Endometrial microvascular endothelial cells (primary cell): ENCODE results near the gene PPP1R3D. TPM values are rescaled to one million over a fixed set of nuclear protein-coding genes. Genes with fewer than 3 reads are reported as not detected.
"Not testable (repeated sequence)": the region's sequence is repeated elsewhere in the genome, so short reads cannot be mapped to it uniquely, and the experiment has no call there.

Experiments used
- in situ Hi-C: cut with HindIII; loops from 2 replicates; pipeline ENCODE4 v1.10.0; 2017; ENCODE audit warnings: low sequenced_read_pairs, low pct_unique_long_range_greater_than_20kb; ENCODE audit errors: inconsistent ontology term
- total RNA-seq: library from RNA; depleted of rRNA; stranded (reverse); fragments of >200 nt; gene quantifications from one replicate; pipeline ENCODE4 v1.2.3, GENCODE V29; 2015; ENCODE audit errors: inconsistent ontology term

Gene PPP1R3D, protein sequence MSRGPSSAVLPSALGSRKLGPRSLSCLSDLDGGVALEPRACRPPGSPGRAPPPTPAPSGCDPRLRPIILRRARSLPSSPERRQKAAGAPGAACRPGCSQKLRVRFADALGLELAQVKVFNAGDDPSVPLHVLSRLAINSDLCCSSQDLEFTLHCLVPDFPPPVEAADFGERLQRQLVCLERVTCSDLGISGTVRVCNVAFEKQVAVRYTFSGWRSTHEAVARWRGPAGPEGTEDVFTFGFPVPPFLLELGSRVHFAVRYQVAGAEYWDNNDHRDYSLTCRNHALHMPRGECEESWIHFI
- 5.6 TPM for total RNA-seq

DNA sequence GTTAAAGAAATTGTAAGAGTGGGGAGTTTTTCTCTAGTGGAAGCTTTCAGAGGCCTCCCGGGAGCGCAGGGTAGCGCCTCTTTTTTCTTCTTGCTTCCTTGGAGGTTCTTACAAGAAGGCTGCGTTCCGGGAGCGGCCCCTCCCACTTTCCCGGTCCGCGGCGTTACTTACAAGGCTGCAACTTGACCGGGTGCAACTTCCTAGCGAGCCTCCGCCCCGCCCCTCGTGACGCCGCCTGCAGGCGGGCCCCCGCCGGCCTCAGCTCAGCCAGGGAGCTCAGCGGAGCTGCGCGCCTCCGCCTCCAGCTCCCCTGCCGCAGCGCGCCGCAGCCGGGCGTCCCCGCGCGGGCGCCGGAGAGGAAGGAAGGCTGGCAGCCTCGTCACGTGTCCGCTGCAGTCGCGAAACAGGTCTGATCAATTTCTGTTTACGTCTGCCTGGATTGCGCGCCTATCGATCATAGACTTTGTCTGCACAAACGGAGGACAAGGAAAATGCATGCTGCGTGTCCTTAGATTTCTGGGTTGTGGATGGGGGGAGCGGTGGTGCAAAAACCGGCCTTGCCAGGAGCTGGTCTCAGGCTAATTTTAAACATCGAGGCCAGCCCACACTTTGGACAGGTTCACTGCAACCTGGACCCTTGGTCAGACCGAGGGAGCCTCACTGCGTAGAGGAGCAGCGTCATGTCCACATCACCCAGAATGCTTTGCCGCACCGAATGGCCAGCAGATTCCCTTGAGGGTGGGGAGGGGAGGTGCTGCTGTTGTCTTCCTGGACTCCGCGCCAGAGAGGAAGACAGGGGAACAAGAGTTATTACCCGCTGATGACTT, at the start of gene PPP1R3D, which contains the start of gene FAM217B:
PPP1R3D (minus strand) TSS at position 177 of the 827 bp plus-strand sequence. CDS start 374 bp downstream, outside the sequence.
FAM217B (plus strand) TSS at position 261 of the 827 bp plus-strand sequence. CDS start 3,555 bp downstream, outside the sequence.
- in situ Hi-C loops, result no loop called here

DNA sequence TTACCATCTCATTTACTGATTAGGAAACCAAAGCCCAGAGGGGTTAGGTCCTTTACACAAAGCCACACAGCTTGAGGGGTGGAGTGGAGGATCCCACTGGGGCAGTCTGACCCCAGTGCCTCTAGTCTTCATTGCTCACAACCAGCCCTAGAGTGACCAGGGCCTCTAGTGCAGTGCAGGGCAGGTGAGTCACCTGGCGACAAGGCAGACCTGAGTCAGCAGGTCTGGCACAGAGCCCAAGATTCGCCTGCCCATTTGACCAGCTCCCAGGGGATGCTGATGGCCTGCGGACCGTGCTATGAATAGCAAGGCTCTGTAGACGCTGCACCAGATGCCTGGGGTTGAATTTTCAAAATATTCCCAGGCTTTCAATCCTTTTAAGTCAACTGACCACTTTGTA, 48.0 kb upstream of the PPP1R3D start:
- in situ Hi-C loops, result no loop called here

DNA sequence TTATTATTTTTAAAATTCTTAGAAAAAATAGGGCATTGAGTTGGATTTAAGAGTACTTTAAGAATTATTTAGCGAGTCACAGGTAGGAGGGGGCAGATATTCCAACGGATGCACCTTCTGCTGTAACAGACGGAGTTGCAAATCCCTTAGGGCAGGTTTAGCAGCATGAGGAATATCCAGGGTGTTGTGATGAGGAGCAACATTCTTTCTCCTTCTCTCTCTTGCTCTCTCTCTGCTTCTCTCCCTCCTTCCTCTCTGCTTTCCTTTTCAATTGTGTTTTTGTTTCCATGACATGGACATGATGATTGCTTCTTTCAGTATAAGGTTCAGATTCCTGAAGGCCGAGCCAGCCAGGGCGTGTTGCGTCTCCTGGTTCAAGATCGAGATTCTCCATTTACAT, 47.0 kb upstream of the PPP1R3D start:
- in situ Hi-C loops, result no loop called here

DNA sequence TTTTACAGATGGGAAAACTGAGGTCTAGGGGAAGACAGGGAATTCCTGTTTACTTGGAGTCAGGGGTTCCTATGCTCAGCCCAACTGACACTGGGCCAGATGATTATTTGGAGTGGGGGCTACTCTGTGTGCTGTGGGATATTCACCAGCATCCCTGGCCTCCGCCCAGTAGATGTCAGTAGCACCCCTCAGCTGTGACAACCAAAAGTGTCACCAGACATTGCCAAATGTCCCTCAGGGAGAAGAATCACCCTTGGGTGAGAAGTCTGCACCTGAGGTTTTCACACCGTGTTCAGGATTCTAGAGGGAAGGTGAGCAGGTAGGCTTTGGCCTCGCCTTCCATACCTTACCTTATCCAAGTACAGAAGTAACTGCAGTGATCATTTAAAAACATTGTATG, 45.8 kb upstream of the PPP1R3D start:
- in situ Hi-C loops, result no loop called here

DNA sequence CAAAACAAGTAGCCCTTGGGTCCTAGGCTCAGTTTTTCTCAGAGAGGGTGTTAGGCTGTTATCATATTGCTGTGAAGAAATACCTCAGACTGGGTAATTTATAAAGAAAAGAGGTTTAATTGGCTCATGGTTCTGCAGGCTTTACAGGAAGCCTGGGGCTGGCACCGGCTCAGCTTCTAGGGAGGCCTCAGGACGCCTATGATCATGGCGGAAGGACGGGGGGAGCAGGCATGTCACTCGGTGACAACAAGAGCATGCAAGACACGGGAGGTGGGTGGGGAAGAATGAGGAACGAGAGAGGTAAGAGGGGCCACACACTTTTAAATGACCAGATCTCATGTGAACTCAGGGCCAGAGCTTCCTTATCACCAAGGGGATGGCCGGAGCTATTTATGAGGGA, 45.1 kb upstream of the PPP1R3D start:
- in situ Hi-C loops, result no loop called here

DNA sequence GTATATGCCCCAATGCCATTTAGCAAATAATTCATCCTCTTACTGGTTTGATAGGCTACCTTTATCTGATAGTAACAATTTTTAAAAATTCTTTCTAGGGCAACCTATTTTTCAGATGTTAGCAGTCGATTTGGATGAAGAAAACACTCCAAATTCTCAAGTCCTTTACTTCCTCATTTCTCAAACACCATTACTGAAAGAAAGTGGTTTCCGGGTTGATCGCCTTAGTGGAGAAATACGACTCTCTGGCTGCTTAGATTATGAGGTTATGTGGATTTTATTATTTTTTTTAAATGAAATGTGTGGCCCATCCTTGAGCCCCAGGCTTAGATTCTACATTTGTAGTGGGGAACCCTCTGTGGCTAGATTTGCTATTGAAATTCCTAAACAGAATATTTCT, 44.4 kb upstream of the PPP1R3D start:
- in situ Hi-C loops, result no loop called here

DNA sequence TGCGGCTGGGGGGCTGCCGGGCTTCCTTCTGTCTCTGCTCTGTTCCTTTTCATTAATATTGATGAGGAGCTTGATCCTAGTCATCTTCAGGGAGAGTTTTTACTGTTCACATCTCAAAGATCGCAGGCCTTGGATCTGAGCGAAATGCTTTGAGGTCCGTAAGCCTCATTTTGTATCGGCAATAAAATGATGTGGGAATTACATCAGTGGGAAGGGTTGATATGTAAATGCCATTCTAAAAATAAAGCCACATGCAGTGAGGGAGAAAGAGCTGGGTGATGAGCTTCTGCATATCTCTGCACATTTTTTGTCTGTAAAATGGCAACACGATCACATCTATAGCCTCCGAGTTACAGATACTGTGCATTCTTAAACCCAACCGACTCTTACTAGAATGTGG, 43.0 kb upstream of the PPP1R3D start:
- in situ Hi-C loops, result no loop called here

DNA sequence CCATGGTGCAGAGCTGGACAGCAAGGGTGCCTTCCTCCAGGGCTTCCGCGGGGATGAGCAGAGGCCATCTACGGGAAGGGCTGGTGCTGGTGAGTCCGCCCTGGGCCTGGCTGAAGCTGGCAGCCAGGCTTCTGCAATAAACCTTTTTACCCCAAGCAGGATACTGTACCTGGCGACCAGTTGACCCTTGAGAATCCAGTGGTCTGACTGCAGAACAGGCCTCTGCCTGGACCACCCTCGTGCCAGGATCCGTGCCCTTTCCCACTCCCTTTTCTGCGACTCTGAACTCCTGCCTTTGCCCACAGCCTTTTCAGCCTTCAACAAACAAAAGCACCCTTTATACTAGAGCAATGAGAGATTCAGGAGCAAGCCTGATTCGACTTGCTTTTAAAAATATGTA, 37.0 kb upstream of the PPP1R3D start:
- in situ Hi-C loops, result no loop called here

DNA sequence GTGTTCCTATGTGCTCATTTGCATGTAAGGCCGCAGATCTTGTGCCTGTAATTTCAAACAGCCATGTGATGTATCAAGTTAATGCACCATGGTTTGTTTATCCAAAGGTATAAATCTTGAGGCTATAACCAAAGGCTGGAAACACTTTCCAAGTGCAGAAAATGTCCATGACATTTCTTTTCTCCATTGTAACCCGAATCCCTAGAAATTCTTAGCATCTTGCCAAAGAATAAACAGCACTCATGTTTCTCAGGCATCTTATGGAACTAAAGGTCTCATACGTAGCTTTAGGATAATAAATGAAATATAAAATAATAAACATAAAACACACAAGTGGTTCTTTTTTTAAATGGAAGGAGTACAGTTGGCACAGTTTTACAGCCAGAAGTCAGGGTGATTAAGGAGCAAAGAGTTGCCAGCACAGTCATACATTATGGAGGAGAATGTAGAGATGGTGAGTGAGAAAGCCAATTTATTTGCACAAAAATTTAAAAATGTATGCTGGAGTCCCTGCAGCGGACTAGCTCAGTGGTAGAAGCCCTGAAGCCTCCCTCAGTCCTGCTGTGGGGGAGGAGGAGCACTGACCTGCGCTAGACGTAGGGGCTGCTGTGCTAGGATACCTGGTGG, 36.2 kb upstream of the PPP1R3D start:
- in situ Hi-C loops, result no loop called here

DNA sequence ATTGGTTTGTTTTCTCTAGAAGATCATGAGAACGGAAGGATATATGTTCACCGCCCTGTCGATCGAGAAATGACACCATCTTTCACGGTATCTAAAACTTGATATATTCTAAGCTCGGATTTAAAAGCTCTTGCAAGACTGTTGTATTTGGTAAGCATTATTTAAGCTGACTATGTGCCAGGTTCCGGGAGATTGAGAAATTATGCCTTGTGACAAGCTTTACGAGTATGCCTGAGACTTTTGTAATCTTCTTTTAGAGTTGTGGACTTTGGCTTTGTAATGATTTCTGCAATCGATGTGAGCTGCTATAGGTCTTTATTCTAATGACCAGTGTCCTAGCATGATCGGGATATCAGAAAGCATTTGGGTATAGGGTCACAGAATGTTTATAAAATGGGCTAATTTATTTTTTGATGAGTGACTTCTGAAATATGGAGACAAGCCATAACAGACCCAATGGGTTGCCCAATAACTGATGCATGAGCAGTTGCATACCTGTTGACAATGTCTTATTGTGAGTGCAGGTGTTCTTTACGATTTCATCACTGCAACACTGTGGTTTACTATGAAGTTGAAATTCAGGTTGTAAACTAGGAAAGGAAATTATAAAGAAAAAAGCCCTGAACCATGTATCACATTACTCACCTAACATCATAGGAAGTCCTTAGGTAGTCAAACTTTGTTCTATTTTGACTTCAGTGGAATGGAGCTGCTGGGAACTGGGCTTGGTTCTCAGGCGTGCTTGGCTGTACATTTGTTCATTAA, 32.1 kb upstream of the PPP1R3D start:
- in situ Hi-C loops, result no loop called here

DNA sequence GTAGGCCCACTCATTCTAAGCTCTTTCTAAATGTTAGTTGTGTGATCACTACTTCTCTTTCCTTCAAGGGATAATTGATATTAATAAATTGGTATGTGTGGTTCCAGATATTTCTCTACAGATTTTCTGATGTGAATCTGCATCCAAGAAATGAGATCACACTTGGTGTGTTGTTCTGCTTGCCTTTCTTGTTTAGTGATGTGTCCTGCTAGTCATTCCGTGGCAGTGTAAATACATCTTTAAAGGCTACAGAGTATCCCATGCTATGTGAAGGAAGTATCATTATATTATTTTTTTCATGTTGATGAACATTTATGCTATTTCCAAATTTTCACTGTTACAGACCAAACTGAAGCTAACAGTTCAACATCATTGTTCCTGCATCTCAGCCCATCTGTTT, 31.3 kb upstream of the PPP1R3D start:
- in situ Hi-C loops, result no loop called here

DNA sequence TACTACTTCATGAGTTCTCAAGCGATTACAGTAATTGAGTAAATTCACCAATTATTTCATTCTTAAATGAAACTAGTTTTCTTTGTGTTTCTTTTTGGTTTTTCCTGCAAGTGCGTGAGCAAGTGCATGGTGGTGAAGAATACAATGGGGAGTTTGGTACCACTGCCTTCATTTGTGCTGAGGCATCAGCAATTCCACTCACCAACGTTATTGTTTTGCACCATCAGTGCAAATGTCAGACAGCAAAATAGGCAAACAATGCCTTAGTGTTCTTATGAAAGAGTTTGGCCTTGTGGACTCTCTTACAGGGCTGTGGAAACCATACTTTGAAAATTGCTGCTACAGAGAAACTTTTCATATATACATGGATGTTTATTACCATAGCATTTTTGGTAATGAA, 26.3 kb upstream of the PPP1R3D start:
- in situ Hi-C loops, result no loop called here

DNA sequence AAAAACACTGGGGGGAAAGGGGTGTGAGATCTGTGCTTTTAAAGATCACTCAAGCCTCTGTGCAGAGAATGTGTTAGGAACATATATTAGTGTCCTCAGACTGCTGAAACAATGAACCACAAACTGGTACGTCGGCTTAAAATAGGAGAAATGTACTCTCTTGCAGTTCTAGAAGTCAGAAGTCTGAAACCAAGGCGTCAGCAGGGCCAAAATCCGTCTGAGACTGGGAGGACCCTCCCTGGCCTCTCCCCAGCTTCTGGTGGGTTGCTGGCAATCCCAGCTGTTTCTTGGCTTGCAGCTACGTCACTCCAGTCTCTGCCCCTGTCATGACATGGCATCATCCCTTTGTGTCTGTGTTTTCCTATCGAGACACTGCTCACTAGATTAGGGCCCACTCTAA, 22.1 kb upstream of the PPP1R3D start:
- in situ Hi-C loops, result no loop called here

DNA sequence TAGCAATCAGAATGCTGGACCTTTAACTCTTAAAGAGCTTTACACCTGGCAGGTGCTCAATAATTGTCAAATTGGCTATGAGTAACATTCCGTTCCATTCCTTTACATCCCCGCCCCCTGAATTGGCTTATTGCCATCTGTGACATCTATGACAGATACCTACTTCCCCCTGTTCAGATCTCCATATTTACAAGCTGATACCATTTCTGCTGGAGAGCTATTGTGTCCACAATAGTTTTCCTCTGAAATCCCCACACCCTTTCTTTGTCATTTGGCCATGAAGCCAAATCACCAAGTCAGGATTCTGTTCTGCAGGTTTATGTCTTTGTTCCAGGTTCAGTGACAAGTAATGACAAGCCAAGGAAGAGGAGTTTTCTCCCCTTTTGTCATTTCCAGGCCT, 21.3 kb upstream of the PPP1R3D start:
- in situ Hi-C loops, result no loop called here

DNA sequence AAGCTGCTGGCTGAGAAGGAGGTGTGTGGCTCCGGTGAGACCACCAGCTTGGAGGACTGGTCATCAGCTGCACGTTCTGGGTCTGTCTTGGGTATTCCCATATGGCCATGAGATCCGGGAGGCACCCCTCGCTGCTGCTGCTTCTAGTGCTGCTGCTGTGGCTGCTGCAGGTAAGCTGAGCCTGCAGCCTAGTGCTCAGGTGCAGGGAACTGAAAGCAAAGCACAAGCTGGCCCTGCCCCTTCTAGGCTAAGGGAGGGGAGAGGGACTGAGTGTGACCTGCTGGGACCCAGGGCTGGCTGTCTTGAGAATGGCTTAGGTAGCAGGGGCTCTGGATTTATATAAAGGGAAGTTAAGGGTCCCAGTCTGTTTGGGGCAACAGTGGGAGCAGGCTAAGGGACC, 18.5 kb upstream of the PPP1R3D start:
- in situ Hi-C loops, result no loop called here

DNA sequence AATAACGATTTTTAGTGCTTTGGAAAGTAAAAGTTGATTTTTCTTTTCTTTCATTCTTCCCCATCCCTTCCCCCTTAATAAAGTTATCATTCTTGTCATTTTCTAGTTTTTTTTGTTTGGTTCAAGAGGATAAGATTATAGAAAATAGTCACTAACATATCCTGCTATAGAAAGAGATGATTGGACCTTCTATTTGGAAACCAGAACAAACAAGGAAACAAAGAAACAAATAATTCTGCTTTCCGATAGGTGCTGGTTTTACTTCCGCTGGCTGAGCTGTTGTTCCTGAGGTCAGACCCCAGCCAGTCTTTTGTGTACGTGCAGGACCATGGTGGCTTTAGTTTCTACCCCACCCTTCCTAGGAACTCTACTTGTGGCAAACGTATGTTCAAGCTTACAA, 18.0 kb upstream of the PPP1R3D start, which contains the start of gene CDH26:
CDH26 (plus strand) TSS at position 301 of the 400 bp plus-strand sequence. CDS start 304 bp downstream, outside the sequence.
- in situ Hi-C loops, result no loop called here

DNA sequence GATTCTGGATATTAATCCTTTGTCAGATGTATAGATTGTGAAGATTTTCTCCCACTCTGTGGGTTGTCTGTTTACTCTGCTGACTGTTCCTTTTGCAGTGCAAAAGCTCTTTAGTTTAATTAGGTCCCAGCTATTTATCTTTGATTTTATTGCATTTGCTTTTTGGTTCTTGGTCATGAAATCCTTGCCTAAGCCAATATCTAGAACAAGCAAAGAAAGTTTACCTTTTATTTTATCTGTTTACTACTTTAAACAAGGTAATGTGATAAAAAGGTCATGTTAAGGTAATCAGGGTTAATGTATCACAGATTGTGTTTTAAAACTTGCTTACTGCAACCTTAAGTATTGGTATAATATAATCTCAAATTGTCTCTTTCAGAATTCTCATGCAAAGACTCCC, 17.5 kb upstream of the PPP1R3D start:
- in situ Hi-C loops, result not testable (repeated sequence)

DNA sequence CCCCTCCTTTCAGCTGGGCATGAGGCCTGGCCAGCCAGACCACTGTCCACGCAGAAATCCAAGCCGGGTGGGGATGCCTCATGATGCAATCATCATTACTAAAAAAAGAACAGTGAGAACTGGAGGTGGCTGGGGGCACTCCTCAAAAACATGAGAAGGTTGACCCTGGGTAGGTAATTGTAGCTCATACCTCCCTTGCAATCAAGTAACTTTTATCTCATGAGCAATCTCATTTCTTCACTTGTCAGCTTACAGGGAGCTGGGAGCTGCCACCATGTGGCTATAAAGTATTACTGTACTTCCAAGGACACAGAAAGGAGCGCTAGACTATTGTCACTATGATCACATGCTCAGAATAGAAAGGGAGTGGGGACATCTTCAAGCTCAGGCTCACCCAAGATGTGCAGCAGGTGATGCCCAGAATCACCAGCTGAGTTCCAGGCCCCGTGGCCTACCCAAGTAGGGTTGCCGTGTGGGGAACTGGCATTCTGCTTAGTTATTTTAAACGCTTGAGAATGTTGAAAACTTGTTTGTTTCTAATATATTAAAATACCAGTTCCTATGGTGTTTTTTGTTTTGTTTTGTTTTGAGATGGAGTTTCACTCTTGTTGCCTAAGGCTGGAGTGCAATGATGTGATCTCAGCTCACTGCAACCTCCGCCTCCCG, 15.2 kb upstream of the PPP1R3D start:
- in situ Hi-C loops, result no loop called here
